SH-SY5Y (cell line): ENCODE data around the gene ALDH8A1.

ENCODE experiments used
- GATA2 ChIP-seq: IDR thresholded peaks from 2 replicates; pipeline ENCODE4 v1.6.1; 2011; ENCODE audit warnings: mild to moderate bottlenecking, low read depth, low read length
- GATA3 ChIP-seq: IDR thresholded peaks from 2 replicates; pipeline ENCODE4 v1.6.1; 2011; ENCODE audit warnings: low read depth, mild to moderate bottlenecking, low read length, moderate library complexity

DNA sequence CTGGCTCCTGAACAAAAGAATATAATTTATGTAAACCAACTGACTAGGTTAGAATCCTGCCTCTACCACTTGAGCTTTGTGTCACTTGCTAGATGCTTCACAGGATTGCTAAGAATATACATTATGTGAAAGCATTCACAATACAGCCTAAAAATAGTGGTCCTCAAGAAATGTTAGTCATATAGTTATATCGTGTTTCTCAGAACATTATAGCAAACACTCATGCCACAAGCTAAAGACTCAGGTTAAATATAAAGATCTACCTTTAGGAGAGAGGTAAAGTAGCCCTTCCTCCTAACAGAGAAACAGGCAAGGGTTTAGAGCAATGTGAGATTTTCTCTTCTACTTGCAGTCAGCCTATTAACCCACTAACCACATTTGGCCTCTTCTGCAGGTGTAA, 17.8 kb upstream of the ALDH8A1 start:
- no peak for TF ChIP-seq GATA2
- no peak for TF ChIP-seq GATA3
